OCI-LY7 (cell line): ENCODE measurements around the gene TTF1. TPM values are rescaled to one million over a fixed set of nuclear protein-coding genes. Genes with fewer than 3 reads are reported as not detected.
A peak's percentile ranks its signal among the peaks of the same experiment; 100 is the strongest.

Source experiments
- BruUV-seq: library from RNA; stranded (reverse); fragments of 400-500 nt; replicated peaks from 2 replicates; lab custom pipeline; 2021; lab: Mats Ljungman, UMichigan
- CTCF ChIA-PET: fragments of 300-600 bp; sonication (Branson Sonifier 250); formaldehyde crosslinking; loops from one replicate; lab custom pipeline; 2022; ENCODE audit warnings: antibody characterized with exemption; ENCODE audit not compliant: unreplicated experiment; lab: Charles Lee
- POLR2A ChIA-PET: fragments of 300-600 bp; sonication (Branson Sonifier 250); formaldehyde crosslinking; loops from one replicate; lab custom pipeline; 2022; ENCODE audit warnings: antibody characterized with exemption; lab: Charles Lee
- DNase-seq: peaks from one replicate; pipeline ENCODE4 v3.0.0-alpha.2; 2015; ENCODE audit warnings: low spot score
- H2AFZ ChIP-seq: fragments of 200-600 bp; sonication (generic), shearing (Covaris generic); 2 replicates; pipeline ENCODE4 v1.6.1; 2014; ENCODE audit warnings: mild to moderate bottlenecking, antibody characterized with exemption, low read length, moderate library complexity
- H3K27ac ChIP-seq: fragments of 200-600 bp; sonication (generic); 2 replicates; pipeline ENCODE4 v1.5.1; 2014; ENCODE audit warnings: mixed run types, low read depth, mild to moderate bottlenecking, moderate library complexity, low read length, inconsistent platforms; ENCODE audit not compliant: poor library complexity, severe bottlenecking
- H3K36me3 ChIP-seq: fragments of 200-600 bp; sonication (generic); 2 replicates; pipeline ENCODE4 v1.6.1; 2014; ENCODE audit warnings: mild to moderate bottlenecking, antibody characterized with exemption, low read length, moderate library complexity, mixed read lengths; ENCODE audit not compliant: insufficient read depth
- H3K4me1 ChIP-seq: fragments of 200-600 bp; sonication (generic); 2 replicates; pipeline ENCODE4 v1.5.1; 2014; ENCODE audit warnings: mild to moderate bottlenecking, low read length; ENCODE audit not compliant: insufficient read depth, poor library complexity, severe bottlenecking
- H3K4me2 ChIP-seq: fragments of 200-600 bp; sonication (generic); 2 replicates; pipeline ENCODE4 v1.6.1; 2014; ENCODE audit warnings: mild to moderate bottlenecking, low read length
- H3K4me3 ChIP-seq: fragments of 200-600 bp; sonication (generic); 2 replicates; pipeline ENCODE4 v1.5.1; 2014; ENCODE audit warnings: mild to moderate bottlenecking, low read depth, low read length; ENCODE audit not compliant: poor library complexity, severe bottlenecking
- H3K79me2 ChIP-seq: fragments of 200-600 bp; sonication (generic); 2 replicates; pipeline ENCODE4 v1.6.1; 2016; ENCODE audit warnings: low read depth, mild to moderate bottlenecking, low read length, moderate library complexity, mixed read lengths; ENCODE audit not compliant: insufficient read depth
- H3K9me2 ChIP-seq: fragments of 200-600 bp; sonication (generic); 2 replicates; pipeline ENCODE4 v1.6.1; 2016; ENCODE audit warnings: mild to moderate bottlenecking, low read length, mixed read lengths; ENCODE audit not compliant: insufficient read depth
- H3K9me3 ChIP-seq: fragments of 200-600 bp; sonication (generic); 2 replicates; pipeline ENCODE4 v1.6.1; 2014; ENCODE audit warnings: mild to moderate bottlenecking, mixed run types, low read length, mixed read lengths
- H4K20me1 ChIP-seq: fragments of 200-600 bp; sonication (generic); 2 replicates; pipeline ENCODE4 v1.6.1; 2014; ENCODE audit warnings: mild to moderate bottlenecking, antibody characterized with exemption, low read length, moderate library complexity, mixed read lengths; ENCODE audit not compliant: insufficient read depth
- CTCF ChIP-seq: fragments of 200-600 bp; sonication (generic); conservative IDR thresholded peaks from 2 replicates; pipeline ENCODE4 v1.5.1; 2014; ENCODE audit warnings: mild to moderate bottlenecking, antibody characterized with exemption, low read length, moderate library complexity, mixed read lengths
- EZH2phosphoT487 ChIP-seq: fragments of 200-600 bp; sonication (generic); IDR thresholded peaks from 2 replicates; pipeline ENCODE4 v1.6.1; 2018; ENCODE audit warnings: low read depth, borderline replicate concordance, mild to moderate bottlenecking, mixed run types, antibody characterized with exemption, low read length, moderate library complexity, mixed read lengths
- intact Hi-C: fragments of 100-400 bp; cut with micrococcal nuclease; formaldehyde crosslinking; loops from one replicate; pipeline ENCODE4 v1.10.0; 2022; ENCODE audit not compliant: unreplicated experiment
- total RNA-seq, 2 experiments: library from RNA; depleted of rRNA in 1 of 2; stranded (reverse); fragments of >200 nt in 1 of 2; shearing (Covaris generic) in 1 of 2; gene quantifications; 2 replicates each; pipeline ENCODE4 v1.2.3, GENCODE V29; 2014 to 2022

The TTF1 gene
- total RNA-seq, 2 experiments from 2014 or later: 17.8 to 21.2 TPM

GRCh38 chr9:132409828-132410528, 3.3 kb upstream of the TTF1 start, which contains the start of gene CFAP77:
Gene CFAP77 (plus strand): TSS chr9:132410211. CDS start chr9:132410272, 61 bp downstream.
- Histone ChIP-seq H3K36me3 (no peaks in the 10 kb centered on the region), H2AFZ (peak within 1 kb of the TSS; percentile 50), H3K4me2 (peak within 1 kb of the TSS; percentile 76), H3K4me3 (peak within 1 kb of the TSS; percentile 63), H3K79me2 (peaks cover 9% of the 10 kb centered on the region; the same call in 1 of the 2 replicates), H3K9me2 (no peaks in the 10 kb centered on the region), H3K4me1 (peaks cover 46% of the 10 kb centered on the region), H4K20me1 (0 out of 2 replicates have a peak, but pooled peaks cover 4% of the 10 kb centered on the region), H3K9me3 (no peaks in the 10 kb centered on the region), H3K27ac (no peak within 1 kb of the TSS)
- intact Hi-C loops: no loop called here
- BruUV-seq: no TSS peak
- POLR2A ChIA-PET: interaction anchor here (0.6 to 0.7 kb wide), 3 partner anchors 14 to 265 kb away, joined by 3 to 4 read pairs (median 4); no protein-coding TSS in a partner anchor
- TF ChIP-seq CTCF: no peak
- TF ChIP-seq EZH2phosphoT487: no peak
- peak; percentile 61 for DNase-seq
- CTCF ChIA-PET: interaction anchor here (0.6 kb wide), 1 partner anchor 99 kb away, joined by 4 read pairs; no protein-coding TSS in a partner anchor

DNA sequence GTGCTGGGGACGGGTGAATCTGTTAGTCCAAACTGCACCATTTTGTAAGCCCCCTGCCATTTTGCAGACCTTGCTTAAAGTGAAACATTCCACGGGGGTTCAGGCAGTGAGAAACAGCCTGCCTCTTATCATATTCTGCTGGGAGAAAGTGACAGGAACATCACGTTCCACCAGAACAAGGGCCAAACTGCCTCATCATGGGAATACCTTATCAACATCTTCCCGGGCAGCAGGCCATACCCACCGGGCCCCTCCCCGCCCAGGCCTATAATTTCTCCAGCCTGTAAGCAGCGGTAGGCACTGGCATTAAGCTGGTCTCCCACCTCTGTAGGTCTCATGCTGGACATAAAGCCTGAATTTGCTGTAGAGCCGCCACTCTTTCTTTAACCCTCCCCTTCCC, 1.9 kb upstream of the TTF1 start:
- no peak overlapping the region for H3K4me3 ChIP-seq
- intact Hi-C loops: no loop called here
- H3K9me2 ChIP-seq: no peaks in the 10 kb centered on the region
- no peak for TF ChIP-seq CTCF
- no peak for TF ChIP-seq EZH2phosphoT487
- no TSS peak for BruUV-seq
- H3K79me2 ChIP-seq: peaks cover 21% of the 10 kb centered on the region; the same call in 1 of the 2 replicates
- H4K20me1 ChIP-seq: 0 out of 2 replicates have a peak, but pooled peaks cover 15% of the 10 kb centered on the region
- ChIA-PET POLR2A (no interaction called here), CTCF (no interaction called here)
- DNase-seq: no peak
- H3K27ac ChIP-seq: no peak overlapping the region
- H3K4me1 ChIP-seq: peaks cover 59% of the 10 kb centered on the region
- H3K36me3 ChIP-seq: peaks cover 5% of the 10 kb centered on the region; the same call in 1 of the 2 replicates
- no peak overlapping the region for H3K4me2 ChIP-seq
- H2AFZ ChIP-seq: no peak overlapping the region
- H3K9me3 ChIP-seq: no peaks in the 10 kb centered on the region

GRCh38 chr9:132407196-132407595, 556 bp upstream of the TTF1 start:
- CTCF ChIA-PET: no interaction called here
- DNase-seq: no peak
- peak overlapping the region; percentile 74; the same call in 1 of the 2 replicates for H2AFZ ChIP-seq
- intact Hi-C loops: no loop called here
- POLR2A ChIA-PET: interaction anchor here (0.5 kb wide), 1 partner anchor 296 kb away, joined by 4 read pairs; no protein-coding TSS in a partner anchor
- H4K20me1 ChIP-seq: 0 out of 2 replicates have a peak, but pooled peaks cover 16% of the 10 kb centered on the region
- BruUV-seq: no TSS peak
- H3K4me3 ChIP-seq: peak overlapping the region; percentile 78
- H3K9me3 ChIP-seq: no peaks in the 10 kb centered on the region
- H3K4me2 ChIP-seq: peak overlapping the region; percentile 99
- peak overlapping the region; percentile 15 for H3K27ac ChIP-seq
- H3K4me1 ChIP-seq: peaks cover 61% of the 10 kb centered on the region
- peaks cover 13% of the 10 kb centered on the region for H3K36me3 ChIP-seq
- H3K9me2 ChIP-seq: no peaks in the 10 kb centered on the region
- peaks cover 26% of the 10 kb centered on the region; the same call in 1 of the 2 replicates for H3K79me2 ChIP-seq
- TF ChIP-seq EZH2phosphoT487 (no peak), CTCF (no peak)
